HepG2 (cell line): ENCODE results near the gene EPB41L2. TPM values are rescaled to one million over a fixed set of nuclear protein-coding genes. Genes with fewer than 3 reads are reported as not detected.

Source experiments
- ATF7-NPFF ChIP-seq: sonication (generic); formaldehyde crosslinking; IDR thresholded peaks from 2 replicates; pipeline ENCODE4 v1.8.1; 2023; ENCODE audit warnings: mild to moderate bottlenecking, low read depth, missing genetic modification reagents, moderate library complexity
- CEBPZ ChIP-seq: IDR thresholded peaks from 2 replicates; pipeline ENCODE4 v1.6.1; 2012; ENCODE audit warnings: low read length, improper control_type of control experiment
- E2F5 ChIP-seq: sonication (generic); formaldehyde crosslinking; conservative IDR thresholded peaks from 2 replicates; pipeline ENCODE4 v1.4.0; 2020; ENCODE audit warnings: missing genetic modification reagents
- MTF1 ChIP-seq: sonication (generic); formaldehyde crosslinking; IDR thresholded peaks from 2 replicates; pipeline ENCODE4 v1.5.0; 2020; ENCODE audit warnings: missing genetic modification reagents
- PREB ChIP-seq: sonication (generic); formaldehyde crosslinking; IDR thresholded peaks from 2 replicates; pipeline ENCODE4 v1.4.0; 2020; ENCODE audit warnings: missing genetic modification reagents
- SALL2 ChIP-seq: sonication (generic); formaldehyde crosslinking; IDR thresholded peaks from 2 replicates; pipeline ENCODE4 v1.8.1; 2023; ENCODE audit warnings: mild to moderate bottlenecking, missing genetic modification reagents, inconsistent platforms
- SCMH1 ChIP-seq: sonication (generic); formaldehyde crosslinking; IDR thresholded peaks from 2 replicates; pipeline ENCODE4 v1.9.0; 2021; ENCODE audit warnings: missing genetic modification reagents, mild to moderate bottlenecking, borderline replicate concordance
- SMAD1 ChIP-seq: sonication (generic); formaldehyde crosslinking; IDR thresholded peaks from 2 replicates; pipeline ENCODE4 v1.4.0; 2020; ENCODE audit warnings: missing genetic modification reagents, low read depth, mild to moderate bottlenecking, borderline replicate concordance
- SNAPC5 ChIP-seq: sonication (generic); formaldehyde crosslinking; IDR thresholded peaks from 2 replicates; pipeline ENCODE4 v1.8.1; 2023; ENCODE audit warnings: mild to moderate bottlenecking, missing genetic modification reagents, borderline replicate concordance
- SOX5 ChIP-seq: IDR thresholded peaks from 2 replicates; pipeline ENCODE4 v1.6.1; 2016; ENCODE audit warnings: borderline replicate concordance
- THRA ChIP-seq: sonication (generic); formaldehyde crosslinking; IDR thresholded peaks from 2 replicates; pipeline ENCODE4 v1.4.0; 2020; ENCODE audit warnings: missing genetic modification reagents, borderline replicate concordance
- USF2 ChIP-seq, 2 experiments: sonication (generic) in 1 of 2; formaldehyde crosslinking in 1 of 2; IDR thresholded peaks; 2 replicates each; pipeline versions ENCODE4 v1.5.1 to v1.6.1; 2011 to 2020; ENCODE audit warnings: borderline replicate concordance in 1 of 2, low read depth in 1 of 2, low read length in 1 of 2, mild to moderate bottlenecking in 1 of 2, missing genetic modification reagents in 1 of 2, moderate library complexity in 1 of 2
- ZBTB26 ChIP-seq: IDR thresholded peaks from 2 replicates; pipeline ENCODE4 v1.6.1; 2016; ENCODE audit warnings: missing compliant biosample characterization, missing genetic modification reagents, borderline replicate concordance
- ZFP82 ChIP-seq: sonication (generic); formaldehyde crosslinking; IDR thresholded peaks from 2 replicates; pipeline ENCODE4 v1.5.1; 2020; ENCODE audit warnings: mild to moderate bottlenecking, missing genetic modification reagents, borderline replicate concordance
- ZNF337 ChIP-seq: sonication (generic); formaldehyde crosslinking; IDR thresholded peaks from 2 replicates; pipeline ENCODE4 v1.5.1; 2020; ENCODE audit warnings: missing genetic modification reagents, low read depth, mild to moderate bottlenecking, borderline replicate concordance
- ZNF451 ChIP-seq: sonication (generic); formaldehyde crosslinking; IDR thresholded peaks from 2 replicates; pipeline ENCODE4 v1.5.0; 2020; ENCODE audit warnings: mild to moderate bottlenecking, missing genetic modification reagents
- ZNF773 ChIP-seq: sonication (generic); formaldehyde crosslinking; IDR thresholded peaks from 2 replicates; pipeline ENCODE4 v1.4.0; 2020; ENCODE audit warnings: missing genetic modification reagents, borderline replicate concordance
- ZNF816 ChIP-seq: sonication (generic); formaldehyde crosslinking; IDR thresholded peaks from 2 replicates; pipeline ENCODE4 v1.8.0; 2022; ENCODE audit warnings: missing genetic modification reagents, mild to moderate bottlenecking, borderline replicate concordance
- polyA plus RNA-seq, 8 experiments: library from polyadenylated mRNA; depleted of rRNA in 3 of 8; stranded (reverse) in 7 of 8; unstranded in 1 of 8; fragments of >200 nt; fragmentation: Illumina TruSeq in 4 of 8; extraction: Trizol in 4 of 8; gene quantifications; 2 replicates each; pipeline versions ENCODE4 v1.2.1 to v1.2.3, GENCODE V29; 2011 to 2016; ENCODE audit warnings: low read depth in 4 of 8, missing spikeins in 1 of 8, mixed read lengths in 1 of 8; ENCODE audit not compliant: insufficient read depth in 1 of 8
- total RNA-seq, 5 experiments: library from RNA; depleted of rRNA; stranded (reverse); fragments of >200 nt; fragmentation: Illumina TruSeq; extraction: Trizol; gene quantifications; 2 replicates each; pipeline ENCODE4 v1.2.3, GENCODE V29; 2016; ENCODE audit warnings: low read depth in 1 of 5

The EPB41L2 gene
- total and polyA plus RNA-seq, 2 of the 13 experiments (the other 11 are each of a cell fraction or from before 2014, with no cell fraction given): 41.7 to 56.4 TPM

- TF ChIP-seq MTF1 (CRISPR knock-in tag): no peak
- no peak for TF ChIP-seq E2F5 (CRISPR knock-in tag)
- TF ChIP-seq ZFP82 (CRISPR knock-in tag): no peak
- peak; percentile 79; the same call in 1 of the 2 replicates for TF ChIP-seq SOX5 (CRISPR knock-in tag)
- TF ChIP-seq SALL2 (CRISPR knock-in tag): no peak
- peak; percentile 35; the same call in 1 of the 2 replicates for TF ChIP-seq ATF7-NPFF (CRISPR knock-in tag)
- TF ChIP-seq ZNF816 (CRISPR knock-in tag): no peak
- TF ChIP-seq THRA (CRISPR knock-in tag): no peak
- no peak; the same call in 1 of the 2 replicates for TF ChIP-seq ZNF337 (CRISPR knock-in tag)
- TF ChIP-seq SMAD1 (CRISPR knock-in tag): no peak
- TF ChIP-seq ZBTB26 (CRISPR knock-in tag): peak; percentile 32; the same call in 1 of the 2 replicates
- TF ChIP-seq PREB (CRISPR knock-in tag): no peak
- no peak for TF ChIP-seq CEBPZ
- no peak for TF ChIP-seq ZNF451 (CRISPR knock-in tag)
- TF ChIP-seq SNAPC5: no peak
- no peak for TF ChIP-seq USF2 (IDR thresholded peaks at IDR 0.05; ENCODE audit: low read depth, low read length)
- TF ChIP-seq USF2 (CRISPR knock-in tag; IDR thresholded peaks at IDR 0.05; ENCODE audit: borderline replicate concordance): no peak
- TF ChIP-seq SCMH1 (CRISPR knock-in tag): no peak
- no peak for TF ChIP-seq ZNF773
Measured at GRCh38 chr6:130864344-130864743, 198.7 kb downstream of the EPB41L2 start (continued).
